MCF 10A (cell line): ENCODE data around the gene C17orf67. TPM values are rescaled to one million over a fixed set of nuclear protein-coding genes. Genes with fewer than 3 reads are reported as not detected.

Experiments used
- BruUV-seq: library from RNA; stranded (reverse); fragments of 400-500 nt; replicated peaks from 2 replicates; lab custom pipeline; 2021; lab: Mats Ljungman, UMichigan
- CTCF ChIA-PET: fragments of 300-600 bp; sonication (Branson Sonifier 250); formaldehyde crosslinking; extraction: SDS; loops from one replicate; lab custom pipeline; 2021; ENCODE audit warnings: antibody characterized with exemption, inconsistent platforms; lab: Yijun Ruan, JAX
- POLR2A ChIA-PET: fragments of 300-600, 350-650 bp; sonication (Branson Sonifier 250); formaldehyde crosslinking; extraction: SDS; loops from one replicate; lab custom pipeline; 2020; ENCODE audit warnings: antibody characterized with exemption, inconsistent platforms; lab: Yijun Ruan, JAX
- DNase-seq: peaks from one replicate; pipeline ENCODE4 v3.0.0-alpha.2; 2018; ENCODE audit not compliant: unreplicated experiment
- H3K27ac Mint-ChIP-seq: one replicate; pipeline ENCODE4 v1.8.0; 2022; ENCODE audit warnings: mild to moderate bottlenecking, low read depth, mixed read lengths; ENCODE audit not compliant: unreplicated experiment
- H3K27me3 Mint-ChIP-seq: one replicate; pipeline ENCODE4 v1.8.0; 2022; ENCODE audit warnings: mixed read lengths; ENCODE audit not compliant: insufficient read depth, unreplicated experiment
- H3K36me3 Mint-ChIP-seq: one replicate; pipeline ENCODE4 v1.8.0; 2022; ENCODE audit warnings: mild to moderate bottlenecking, moderate library complexity, mixed read lengths; ENCODE audit not compliant: insufficient read depth, unreplicated experiment
- H3K4me1 Mint-ChIP-seq: one replicate; pipeline ENCODE4 v1.8.0; 2022; ENCODE audit warnings: mixed read lengths; ENCODE audit not compliant: insufficient read depth, unreplicated experiment
- H3K4me3 Mint-ChIP-seq: one replicate; pipeline ENCODE4 v1.8.0; 2022; ENCODE audit warnings: mild to moderate bottlenecking, moderate library complexity, mixed read lengths; ENCODE audit not compliant: unreplicated experiment
- H3K9me3 Mint-ChIP-seq: one replicate; pipeline ENCODE4 v1.8.0; 2022; ENCODE audit warnings: mixed read lengths; ENCODE audit not compliant: unreplicated experiment
- intact Hi-C: fragments of 100-400 bp; cut with micrococcal nuclease; formaldehyde crosslinking; loops from 2 replicates; pipeline ENCODE4 v1.14.1; 2022
- total RNA-seq: library from RNA; stranded (reverse); gene quantifications from 2 replicates; pipeline ENCODE4 v1.2.3, GENCODE V29; 2022
- TF ChIP-seq, protein P1 (sequence below): fragments of 200-600 bp; IDR thresholded peaks from one replicate; pipeline ENCODE4 v1.8.0; 2022; ENCODE audit warnings: antibody characterized with exemption, mild to moderate bottlenecking; ENCODE audit not compliant: unreplicated experiment

The C17orf67 gene
- total RNA-seq, 1 experiment from 2014 or later: 3.3 TPM

GRCh38 chr17:56754523-56755208 is 79.1 kb downstream of the C17orf67 start:
- Mint-ChIP-seq H3K4me3 (no peak overlapping the region), H3K4me1 (peaks cover 14% of the 10 kb centered on the region), H3K27ac (no peak overlapping the region), H3K36me3 (no peaks in the 10 kb centered on the region), H3K27me3 (no peaks in the 10 kb centered on the region), H3K9me3 (no peaks in the 10 kb centered on the region)
- DNase-seq: peak; percentile 39
- POLR2A ChIA-PET: no interaction called here
- intact Hi-C loops: no loop called here
- TF ChIP-seq, protein P1, sequence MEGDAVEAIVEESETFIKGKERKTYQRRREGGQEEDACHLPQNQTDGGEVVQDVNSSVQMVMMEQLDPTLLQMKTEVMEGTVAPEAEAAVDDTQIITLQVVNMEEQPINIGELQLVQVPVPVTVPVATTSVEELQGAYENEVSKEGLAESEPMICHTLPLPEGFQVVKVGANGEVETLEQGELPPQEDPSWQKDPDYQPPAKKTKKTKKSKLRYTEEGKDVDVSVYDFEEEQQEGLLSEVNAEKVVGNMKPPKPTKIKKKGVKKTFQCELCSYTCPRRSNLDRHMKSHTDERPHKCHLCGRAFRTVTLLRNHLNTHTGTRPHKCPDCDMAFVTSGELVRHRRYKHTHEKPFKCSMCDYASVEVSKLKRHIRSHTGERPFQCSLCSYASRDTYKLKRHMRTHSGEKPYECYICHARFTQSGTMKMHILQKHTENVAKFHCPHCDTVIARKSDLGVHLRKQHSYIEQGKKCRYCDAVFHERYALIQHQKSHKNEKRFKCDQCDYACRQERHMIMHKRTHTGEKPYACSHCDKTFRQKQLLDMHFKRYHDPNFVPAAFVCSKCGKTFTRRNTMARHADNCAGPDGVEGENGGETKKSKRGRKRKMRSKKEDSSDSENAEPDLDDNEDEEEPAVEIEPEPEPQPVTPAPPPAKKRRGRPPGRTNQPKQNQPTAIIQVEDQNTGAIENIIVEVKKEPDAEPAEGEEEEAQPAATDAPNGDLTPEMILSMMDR: no peak
- no TSS peak for BruUV-seq
- CTCF ChIA-PET: interaction anchor here (0.5 to 1.1 kb wide), 5 partner anchors 8 to 768 kb away, joined by 3 to 4 read pairs (median 3); no protein-coding TSS in a partner anchor

DNA sequence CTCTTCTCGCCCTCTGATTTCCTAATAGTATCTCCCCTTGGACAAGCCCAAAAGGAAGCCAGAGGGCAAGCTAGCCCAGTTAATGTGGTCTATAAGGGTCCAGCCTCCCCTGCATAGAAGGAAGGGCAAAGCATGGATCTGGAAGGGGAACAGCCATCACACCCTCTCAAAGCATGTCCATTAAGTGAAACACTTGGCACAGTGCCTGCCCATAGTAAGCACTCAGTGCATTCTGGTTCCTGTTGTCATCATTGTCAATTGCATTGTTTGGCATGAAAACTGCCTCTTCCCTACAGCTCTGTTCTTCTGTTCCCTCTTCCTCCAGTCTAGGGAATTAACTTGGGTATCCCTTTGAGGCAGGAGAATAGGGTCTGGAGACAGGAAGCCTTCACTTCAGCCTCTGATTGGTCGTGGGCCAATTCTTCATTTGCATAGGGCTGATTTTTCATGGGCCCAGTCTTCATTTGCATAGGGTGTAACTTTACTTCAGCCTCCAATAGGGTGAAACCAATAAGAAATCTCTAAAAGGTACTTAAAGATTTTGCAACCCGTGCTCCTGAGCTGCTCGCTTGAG is 81.4 kb downstream of the C17orf67 start:
- POLR2A ChIA-PET: no interaction called here
- intact Hi-C loops: no loop called here
- no peaks in the 10 kb centered on the region for H3K27me3 Mint-ChIP-seq

DNA sequence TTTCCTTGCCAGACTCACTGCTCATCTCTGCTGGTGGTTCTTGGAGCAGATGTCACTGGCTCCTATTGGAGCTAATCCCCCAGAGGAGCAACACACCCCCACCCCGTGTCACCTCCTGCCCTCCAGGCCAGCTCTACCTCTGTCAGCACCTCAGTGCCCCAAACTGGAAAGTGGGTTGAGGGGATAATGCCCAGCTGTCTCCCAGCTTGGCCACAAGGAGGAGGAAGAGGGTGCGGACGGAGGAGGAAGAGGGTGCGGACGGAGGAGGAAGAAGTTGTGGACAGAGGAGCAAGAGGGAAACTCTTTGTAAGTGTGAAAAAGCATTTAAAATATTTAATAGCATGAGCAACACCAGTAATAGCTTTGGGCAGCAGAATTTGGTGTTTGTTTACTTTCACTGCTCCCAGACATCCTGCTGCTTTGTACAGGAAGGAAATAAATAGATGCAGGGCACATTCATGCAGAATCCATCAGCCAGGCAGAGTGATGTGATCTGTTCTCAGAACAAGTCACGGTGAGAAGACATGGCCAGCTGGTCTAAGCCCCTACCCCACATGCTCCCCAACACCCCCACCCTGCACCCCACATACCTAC is 82.5 kb downstream of the C17orf67 start:
- Mint-ChIP-seq H3K4me1 (peaks cover 7% of the 10 kb centered on the region), H3K36me3 (peaks cover 6% of the 10 kb centered on the region), H3K4me3 (no peak overlapping the region), H3K27ac (no peak overlapping the region), H3K27me3 (no peaks in the 10 kb centered on the region), H3K9me3 (no peaks in the 10 kb centered on the region)
- no peak for DNase-seq
- intact Hi-C loops: no loop called here
- POLR2A ChIA-PET: no interaction called here
- CTCF ChIA-PET: interaction anchor here (1.1 kb wide), 1 partner anchor 60 kb away, joined by 3 read pairs; no protein-coding TSS in a partner anchor
- BruUV-seq: no TSS peak
- TF ChIP-seq, protein P1: no peak

More for the DNA sequence above, 81.4 kb downstream of the C17orf67 start:
- DNase-seq: peak; percentile 32
- no TSS peak for BruUV-seq
- no peak overlapping the region for H3K27ac Mint-ChIP-seq
- H3K4me3 Mint-ChIP-seq: no peak overlapping the region
- peaks cover 6% of the 10 kb centered on the region for H3K36me3 Mint-ChIP-seq
- CTCF ChIA-PET: interaction anchor here (0.6 to 1.6 kb wide), 3 partner anchors 27 to 159 kb away, joined by 4 read pairs; no protein-coding TSS in a partner anchor
- H3K4me1 Mint-ChIP-seq: peaks cover 14% of the 10 kb centered on the region
- no peaks in the 10 kb centered on the region for H3K9me3 Mint-ChIP-seq
- TF ChIP-seq, protein P1: no peak

DNA sequence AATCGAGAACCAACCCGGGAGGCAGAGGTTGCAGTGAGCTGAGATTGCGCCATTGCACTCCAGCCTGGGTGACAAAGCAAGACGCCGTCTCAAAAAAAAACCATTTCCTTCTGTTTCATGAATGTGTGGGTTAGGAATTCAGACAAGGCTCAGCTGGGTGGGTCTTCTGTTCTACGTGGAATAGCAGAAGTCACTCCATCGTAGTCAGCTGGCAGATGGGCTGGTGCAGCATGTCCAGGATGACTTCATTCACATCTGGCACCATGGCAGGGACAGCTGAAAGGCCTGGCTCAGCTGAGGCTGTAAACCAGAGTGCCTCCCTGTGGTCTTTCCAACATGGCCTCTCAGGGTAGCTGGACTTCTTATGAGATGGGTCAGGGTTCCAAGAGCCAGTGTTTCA is 89.0 kb downstream of the C17orf67 start:
- intact Hi-C loops: no loop called here
- H3K4me3 Mint-ChIP-seq: no peak overlapping the region
- ChIA-PET CTCF (interaction anchor here (0.6 to 0.7 kb wide), 3 partner anchors 27 to 188 kb away, joined by 3 read pairs; no protein-coding TSS in a partner anchor), POLR2A (no interaction called here)
- H3K36me3 Mint-ChIP-seq: peaks cover 12% of the 10 kb centered on the region
- H3K9me3 Mint-ChIP-seq: no peaks in the 10 kb centered on the region
- BruUV-seq: no TSS peak
- H3K4me1 Mint-ChIP-seq: peaks cover 6% of the 10 kb centered on the region
- no peaks in the 10 kb centered on the region for H3K27me3 Mint-ChIP-seq
- TF ChIP-seq, protein P1: no peak
- no peak for DNase-seq
- H3K27ac Mint-ChIP-seq: no peak overlapping the region
